22Rv1 (cell line): Measurements from ENCODE around the gene NFATC2.

Experiments used
- ZFX ChIP-seq: fragments of 450-650 bp; IDR thresholded peaks from 2 replicates; pipeline ENCODE4 v1.6.1; 2017; ENCODE audit warnings: antibody characterized with exemption, borderline replicate concordance
- TF ChIP-seq, protein P1 (sequence below): fragments of 450-650 bp; IDR thresholded peaks from 2 replicates; pipeline ENCODE4 v1.5.1; 2017; ENCODE audit warnings: mild to moderate bottlenecking

GRCh38 chr20:51514249-51514648 is 28.3 kb downstream of the NFATC2 start:
- TF ChIP-seq, protein P1, sequence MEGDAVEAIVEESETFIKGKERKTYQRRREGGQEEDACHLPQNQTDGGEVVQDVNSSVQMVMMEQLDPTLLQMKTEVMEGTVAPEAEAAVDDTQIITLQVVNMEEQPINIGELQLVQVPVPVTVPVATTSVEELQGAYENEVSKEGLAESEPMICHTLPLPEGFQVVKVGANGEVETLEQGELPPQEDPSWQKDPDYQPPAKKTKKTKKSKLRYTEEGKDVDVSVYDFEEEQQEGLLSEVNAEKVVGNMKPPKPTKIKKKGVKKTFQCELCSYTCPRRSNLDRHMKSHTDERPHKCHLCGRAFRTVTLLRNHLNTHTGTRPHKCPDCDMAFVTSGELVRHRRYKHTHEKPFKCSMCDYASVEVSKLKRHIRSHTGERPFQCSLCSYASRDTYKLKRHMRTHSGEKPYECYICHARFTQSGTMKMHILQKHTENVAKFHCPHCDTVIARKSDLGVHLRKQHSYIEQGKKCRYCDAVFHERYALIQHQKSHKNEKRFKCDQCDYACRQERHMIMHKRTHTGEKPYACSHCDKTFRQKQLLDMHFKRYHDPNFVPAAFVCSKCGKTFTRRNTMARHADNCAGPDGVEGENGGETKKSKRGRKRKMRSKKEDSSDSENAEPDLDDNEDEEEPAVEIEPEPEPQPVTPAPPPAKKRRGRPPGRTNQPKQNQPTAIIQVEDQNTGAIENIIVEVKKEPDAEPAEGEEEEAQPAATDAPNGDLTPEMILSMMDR: no peak
- TF ChIP-seq ZFX: no peak
